ENCODE results near the gene EGFL6. TPM values are rescaled to one million over a fixed set of nuclear protein-coding genes. Genes with fewer than 3 reads are reported as not detected.

The EGFL6 gene
- total and polyA plus RNA-seq, 2 of the 4 experiments (the other 2 are of a cell fraction) = not detected

GRCh38 chrX:13570261-13570605 lies 832 bp downstream of the EGFL6 start:
- Histone ChIP-seq H3K4me1 (ENCODE audit: control insufficient read depth, insufficient read depth, low read length) (no peaks in the 10 kb centered on the region; the same call in 1 of the 2 replicates), H3K36me3 (ENCODE audit: control insufficient read depth, insufficient read depth, low read length) (no peaks in the 10 kb centered on the region), H3K27ac (ENCODE audit: insufficient read depth, low read length) (no peak overlapping the region), H3K79me1 (ENCODE audit: low read depth in 1 of 2, low read length in 2 of 2) (no peaks in the 10 kb centered on the region), H4K5ac (ENCODE audit: low read depth, low read length) (no peak overlapping the region), H4K8ac (ENCODE audit: low read depth in 2 of 2, low read length in 2 of 2) (no peak overlapping the region), H4K20me1 (ENCODE audit: insufficient read depth, low read length) (no peaks in the 10 kb centered on the region), H4K91ac (ENCODE audit: insufficient read depth, low read depth, low read length) (no peak overlapping the region), H2AK5ac (ENCODE audit: low read depth, low read length) (no peak overlapping the region), H3K9ac (ENCODE audit: low read depth, low read length) (no peak overlapping the region), H2BK15ac (ENCODE audit: low read depth, low read length) (no peak overlapping the region), H3K56ac (ENCODE audit: extremely low read depth, insufficient read depth, low read length) (no peak overlapping the region), H3K27me3 (ENCODE audit: control insufficient read depth, insufficient read depth, low read length) (peaks cover 42% of the 10 kb centered on the region), H2BK120ac (ENCODE audit: low read depth, low read length) (no peak overlapping the region), H3K4ac (ENCODE audit: low read depth, low read length) (no peak overlapping the region), H2AK9ac (replicated peaks; ENCODE audit: low read depth, low read length, poor library complexity) (no peak overlapping the region), H3K14ac (replicated peaks; ENCODE audit: low read depth, low read length) (no peak overlapping the region), H3K9me3 (ENCODE audit: control insufficient read depth, insufficient read depth, low read length) (no peaks in the 10 kb centered on the region), H3K4me2 (ENCODE audit: low read depth, low read length) (no peak overlapping the region; the same call in 1 of the 2 replicates), H3K4me3 (ENCODE audit: insufficient read depth, low read depth, low read length) (no peak overlapping the region; the same call in 1 of the 2 replicates), H3K9me1 (ENCODE audit: insufficient read depth, low read length) (no peaks in the 10 kb centered on the region), H2AFZ (replicated peaks; ENCODE audit: low read length, poor library complexity) (no peak overlapping the region), H3K23ac (ENCODE audit: low read depth, low read length) (no peak overlapping the region), H2BK20ac (ENCODE audit: low read depth, low read length) (no peak overlapping the region), H3K18ac (ENCODE audit: low read depth, low read length) (no peak overlapping the region), H2BK5ac (ENCODE audit: low read depth, low read length, poor library complexity, severe bottlenecking) (no peak overlapping the region)
- no peak for TF ChIP-seq BHLHE40 (IDR thresholded peaks at IDR 0.05; ENCODE audit: low read depth, low read length)
- no peak for TF ChIP-seq MXI1 (IDR thresholded peaks at IDR 0.05; ENCODE audit: borderline replicate concordance, low read depth, low read length)
- TF ChIP-seq CEBPB (IDR thresholded peaks at IDR 0.05; ENCODE audit: low read depth, low read length) = no peak
- TF ChIP-seq USF2 (IDR thresholded peaks at IDR 0.05; ENCODE audit: low read depth, low read length) = no peak
- TF ChIP-seq MAZ (IDR thresholded peaks at IDR 0.05; ENCODE audit: borderline replicate concordance, low read depth, low read length) = no peak
- TF ChIP-seq NFE2L2 (IDR thresholded peaks at IDR 0.05; ENCODE audit: low read depth, low read length) = no peak
- TF ChIP-seq RAD21 (IDR thresholded peaks at IDR 0.05; ENCODE audit: low read length) = no peak
- no peak for TF ChIP-seq FOS (IDR thresholded peaks at IDR 0.05; ENCODE audit: low read depth, low read length)
- no peak for TF ChIP-seq MAFK (IDR thresholded peaks at IDR 0.05; ENCODE audit: low read depth, low read length)
- no peak for TF ChIP-seq CHD1 (IDR thresholded peaks at IDR 0.05; ENCODE audit: low read depth, low read length)
- no peak for TF ChIP-seq ELK1 (IDR thresholded peaks at IDR 0.05; ENCODE audit: borderline replicate concordance, low read depth, low read length)
- TF ChIP-seq CTCF (conservative IDR thresholded peaks at IDR 0.05; ENCODE audit: low read depth, low read length) = no peak
- TF ChIP-seq SMC3 (IDR thresholded peaks at IDR 0.05; ENCODE audit: low read depth, low read length) = no peak
- TF ChIP-seq POLR2A (IDR thresholded peaks at IDR 0.05; ENCODE audit: low read depth, low read length) = no peak
- TF ChIP-seq RCOR1 (IDR thresholded peaks at IDR 0.05; ENCODE audit: insufficient replicate concordance, low read length) = no peak
- TF ChIP-seq RFX5 (IDR thresholded peaks at IDR 0.05; ENCODE audit: low read depth, low read length) = no peak
- ChIA-PET POLR2A (ENCODE audit: unreplicated experiment) (no interaction called here), CTCF (no interaction called here)
- no TSS peak for BruUV-seq (replicated peaks)
- dilution Hi-C loops (cut with HindIII; ENCODE audit: low sequenced_read_pairs, unreplicated experiment) (no loop called here), in situ Hi-C loops (cut with MboI; ENCODE audit: low sequenced_read_pairs) (no loop called here), intact Hi-C loops (cut with micrococcal nuclease) (no loop called here)
- no CpG with 5 or more reads among the region's 9 CpGs for WGBS, 2 experiments (ENCODE audit: extremely low coverage in 2 of 2, insufficient read length in 1 of 2)
- DNase-seq = no peak
- no peak for ATAC-seq (ENCODE audit: low read depth)

Measured in IMR-90 (cell line).